ENCODE measurements around the gene CD82.

The CD82 gene

GRCh38 chr11:44571871-44572270 is 6.4 kb downstream of the CD82 start:
- Mint-ChIP-seq H3K27ac (peak overlapping the region in 1 of 3 experiments; percentile 11), H3K4me3 (no peak overlapping the region), H3K27me3 (ENCODE audit: low read depth) (peaks cover 13% of the 10 kb centered on the region), H3K9me3 (no peaks in the 10 kb centered on the region), H3K36me3 (ENCODE audit: low read depth) (no peaks in the 10 kb centered on the region), H3K4me1 (peaks cover 57% of the 10 kb centered on the region)
- no peak for TF ChIP-seq CTCF (IDR thresholded peaks at IDR 0.05; ENCODE audit: unreplicated experiment in 3 of 3)

DNA sequence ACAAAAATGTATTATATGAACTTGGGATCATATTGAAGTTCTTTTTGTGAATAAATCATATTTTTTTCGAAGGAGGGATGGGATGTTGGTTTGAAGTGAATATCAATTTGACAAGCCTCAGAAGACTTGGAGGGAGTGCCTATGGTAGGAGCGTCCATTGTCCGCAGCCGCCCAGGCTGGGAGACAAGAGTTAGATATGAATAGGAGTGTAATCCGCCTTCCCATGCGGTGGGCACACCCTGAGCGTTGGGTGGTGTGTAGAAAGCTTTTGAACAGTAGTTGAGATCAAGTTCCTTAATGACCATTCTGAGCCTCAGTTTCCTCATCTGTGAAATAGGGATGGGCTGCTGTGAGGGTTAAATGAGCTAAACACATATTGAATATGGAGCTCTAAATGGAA is 7.0 kb downstream of the CD82 start:
- Mint-ChIP-seq H3K4me1 (peaks cover 51% of the 10 kb centered on the region), H3K9me3 (no peaks in the 10 kb centered on the region), H3K4me3 (no peak overlapping the region), H3K36me3 (ENCODE audit: low read depth) (no peaks in the 10 kb centered on the region), H3K27ac (peak overlapping the region in 1 of 3 experiments; percentile 11), H3K27me3 (ENCODE audit: low read depth) (peaks cover 7% of the 10 kb centered on the region)
- TF ChIP-seq CTCF (IDR thresholded peaks at IDR 0.05; ENCODE audit: unreplicated experiment in 3 of 3) = no peak

- H3K4me1 Mint-ChIP-seq = peaks cover 47% of the 10 kb centered on the region
- H3K27ac Mint-ChIP-seq = no peak overlapping the region
- no peaks in the 10 kb centered on the region for H3K36me3 Mint-ChIP-seq (ENCODE audit: low read depth)
- no peak overlapping the region for H3K4me3 Mint-ChIP-seq
- TF ChIP-seq CTCF (IDR thresholded peaks at IDR 0.05; ENCODE audit: unreplicated experiment in 3 of 3) = no peak
- no peaks in the 10 kb centered on the region for H3K9me3 Mint-ChIP-seq
- H3K27me3 Mint-ChIP-seq (ENCODE audit: low read depth) = peaks cover 6% of the 10 kb centered on the region
Measured at GRCh38 chr11:44572884-44573283, 7.4 kb downstream of the CD82 start.

GRCh38 chr11:44573333-44573732 is 7.9 kb downstream of the CD82 start:
- H3K27ac Mint-ChIP-seq = no peak overlapping the region
- H3K27me3 Mint-ChIP-seq (ENCODE audit: low read depth) = peaks cover 6% of the 10 kb centered on the region
- no peak overlapping the region for H3K4me3 Mint-ChIP-seq
- H3K9me3 Mint-ChIP-seq = no peaks in the 10 kb centered on the region
- no peaks in the 10 kb centered on the region for H3K36me3 Mint-ChIP-seq (ENCODE audit: low read depth)
- H3K4me1 Mint-ChIP-seq = peaks cover 43% of the 10 kb centered on the region
- no peak for TF ChIP-seq CTCF (IDR thresholded peaks at IDR 0.05; ENCODE audit: unreplicated experiment in 3 of 3)

GRCh38 chr11:44574610-44575287 is 9.3 kb downstream of the CD82 start:
- no peak overlapping the region for H3K4me3 Mint-ChIP-seq
- H3K27ac Mint-ChIP-seq = no peak overlapping the region
- peaks cover 6% of the 10 kb centered on the region for H3K27me3 Mint-ChIP-seq (ENCODE audit: low read depth)
- peaks cover 35% of the 10 kb centered on the region for H3K4me1 Mint-ChIP-seq
- H3K9me3 Mint-ChIP-seq = no peaks in the 10 kb centered on the region
- TF ChIP-seq CTCF (IDR thresholded peaks at IDR 0.05; ENCODE audit: unreplicated experiment in 3 of 3) = no peak
- no peaks in the 10 kb centered on the region for H3K36me3 Mint-ChIP-seq (ENCODE audit: low read depth)

GRCh38 chr11:44575288-44575672 is 9.8 kb downstream of the CD82 start:
- H3K4me1 Mint-ChIP-seq = peaks cover 30% of the 10 kb centered on the region

More at GRCh38 chr11:44575288-44575672, 9.8 kb downstream of the CD82 start:
- Mint-ChIP-seq H3K4me3 (no peak overlapping the region), H3K9me3 (no peaks in the 10 kb centered on the region), H3K36me3 (ENCODE audit: low read depth) (no peaks in the 10 kb centered on the region), H3K27ac (no peak overlapping the region), H3K27me3 (ENCODE audit: low read depth) (peaks cover 6% of the 10 kb centered on the region)
- no peak for TF ChIP-seq CTCF (IDR thresholded peaks at IDR 0.05; ENCODE audit: unreplicated experiment in 3 of 3)
